ENCODE results near the gene ISY1. TPM values are rescaled to one million over a fixed set of nuclear protein-coding genes. Genes with fewer than 3 reads are reported as not detected.

Gene ISY1
- total and polyA plus RNA-seq, 2 donors (not counting 1 experiment from before 2014, with no cell fraction given), result 26.4 to 49.6 TPM

DNA sequence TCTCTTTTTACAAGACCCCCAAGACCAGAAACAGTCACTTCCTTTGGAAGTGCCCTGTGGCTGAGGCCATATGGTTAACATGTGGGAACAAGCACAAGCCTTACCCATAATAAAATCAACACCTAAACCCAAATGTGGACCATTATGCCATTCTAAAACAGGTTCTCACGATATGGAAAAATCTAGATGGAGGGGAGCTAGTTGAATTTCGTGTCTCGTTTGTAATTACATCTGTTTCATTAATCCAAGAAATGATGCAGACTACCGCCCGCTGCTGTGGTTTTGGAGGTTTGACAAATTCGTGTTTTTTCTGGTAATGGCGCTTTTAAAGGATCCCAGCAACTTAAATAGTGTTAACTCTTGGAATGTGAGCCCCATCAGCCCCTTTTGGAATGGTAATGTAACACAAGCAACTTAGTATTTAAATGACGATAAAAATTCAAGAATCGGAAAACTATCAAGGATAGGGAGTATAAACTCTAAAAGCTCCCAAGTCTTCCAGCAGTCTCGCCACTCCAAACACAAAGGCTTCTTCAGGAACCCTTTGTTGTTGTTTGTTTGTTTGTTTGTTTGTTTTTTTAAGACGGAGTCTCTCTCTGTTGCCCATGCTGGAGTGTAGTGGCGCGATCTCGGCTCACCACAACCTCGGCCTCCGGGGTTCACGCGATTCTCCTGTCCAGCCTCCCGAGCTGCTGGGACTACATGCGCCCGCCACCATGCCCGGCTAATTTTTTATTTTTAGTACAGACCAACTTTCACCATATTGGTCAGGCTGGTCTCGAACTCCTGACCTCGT lies 21.7 kb upstream of the ISY1 start:
- CTCF ChIA-PET, result interaction anchor here (0.9 to 4.9 kb wide), 10 partner anchors 8 to 213 kb away, joined by 3 to 39 read pairs (median 4); partner anchors contain the start of gene COPG1
- peak overlapping the region; percentile 85 for H3K4me2 ChIP-seq (replicated peaks; ENCODE audit: low read depth, low read length, poor library complexity, severe bottlenecking)
- no peaks in the 10 kb centered on the region for H3K9me3 ChIP-seq (ENCODE audit: control extremely low read depth in 1 of 3, control insufficient read depth in 2 of 3, insufficient read depth in 1 of 3, low read length in 2 of 3)
- POLR2A ChIA-PET, result interaction anchor here (0.6 to 3.3 kb wide), 13 partner anchors 20 to 257 kb away, joined by 3 to 28 read pairs (median 4); partner anchors contain the start of genes IFT122, MBD4 and RAB43
- H3K79me2 ChIP-seq (ENCODE audit: control insufficient read depth, insufficient read depth, low read length), result peaks cover 91% of the 10 kb centered on the region
- H3K4me1 Mint-ChIP-seq, result peaks cover 48% of the 10 kb centered on the region
- peak overlapping the region; percentile 88 to 92 for H3K27ac ChIP-seq (ENCODE audit: low read length in 2 of 2)
- no peak for ATAC-seq (ENCODE audit: low read depth)
- H3K27me3 ChIP-seq (replicated peaks in 1 of 4; ENCODE audit: control extremely low read depth in 1 of 4, control insufficient read depth in 3 of 4, insufficient read depth in 4 of 4, low read length in 3 of 4), result no peaks in the 10 kb centered on the region
- peak overlapping the region; percentile 92 for H3K9ac ChIP-seq (ENCODE audit: low read length)
- peak overlapping the region; percentile 92 for H2AFZ ChIP-seq (ENCODE audit: insufficient read depth, low read depth, low read length, poor library complexity, severe bottlenecking)
- H3K27me3 Mint-ChIP-seq, result no peaks in the 10 kb centered on the region
- no peak for TF ChIP-seq EZH2 (IDR thresholded peaks at IDR 0.05; ENCODE audit: borderline replicate concordance, insufficient read depth, low read depth, low read length, poor library complexity, severe bottlenecking)
- TF ChIP-seq, protein P1, sequence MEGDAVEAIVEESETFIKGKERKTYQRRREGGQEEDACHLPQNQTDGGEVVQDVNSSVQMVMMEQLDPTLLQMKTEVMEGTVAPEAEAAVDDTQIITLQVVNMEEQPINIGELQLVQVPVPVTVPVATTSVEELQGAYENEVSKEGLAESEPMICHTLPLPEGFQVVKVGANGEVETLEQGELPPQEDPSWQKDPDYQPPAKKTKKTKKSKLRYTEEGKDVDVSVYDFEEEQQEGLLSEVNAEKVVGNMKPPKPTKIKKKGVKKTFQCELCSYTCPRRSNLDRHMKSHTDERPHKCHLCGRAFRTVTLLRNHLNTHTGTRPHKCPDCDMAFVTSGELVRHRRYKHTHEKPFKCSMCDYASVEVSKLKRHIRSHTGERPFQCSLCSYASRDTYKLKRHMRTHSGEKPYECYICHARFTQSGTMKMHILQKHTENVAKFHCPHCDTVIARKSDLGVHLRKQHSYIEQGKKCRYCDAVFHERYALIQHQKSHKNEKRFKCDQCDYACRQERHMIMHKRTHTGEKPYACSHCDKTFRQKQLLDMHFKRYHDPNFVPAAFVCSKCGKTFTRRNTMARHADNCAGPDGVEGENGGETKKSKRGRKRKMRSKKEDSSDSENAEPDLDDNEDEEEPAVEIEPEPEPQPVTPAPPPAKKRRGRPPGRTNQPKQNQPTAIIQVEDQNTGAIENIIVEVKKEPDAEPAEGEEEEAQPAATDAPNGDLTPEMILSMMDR (IDR thresholded peaks at IDR 0.05), result no peak
- intact Hi-C loops (cut with micrococcal nuclease), result loop anchor here (1.0 to 5.0 kb wide), 4 partner anchors 21 to 455 kb away; partner anchors contain the start of genes ACAD9, ISY1 and RAB7A
- H3K4me3 Mint-ChIP-seq, result peak overlapping the region; percentile 89
- H3K9me3 Mint-ChIP-seq (ENCODE audit: insufficient read depth), result no peaks in the 10 kb centered on the region
- H3K27ac Mint-ChIP-seq, result peak overlapping the region; percentile 99
- peaks cover 43% of the 10 kb centered on the region for H4K20me1 ChIP-seq (ENCODE audit: control insufficient read depth, insufficient read depth, low read length, poor library complexity, severe bottlenecking)
- H3K36me3 ChIP-seq (replicated peaks in 1 of 2; ENCODE audit: control extremely low read depth in 1 of 2, control insufficient read depth in 1 of 2, extremely low read depth in 1 of 2, insufficient read depth in 2 of 2, low read length in 1 of 2), result peaks cover 0 to 15% of the 10 kb centered on the region in 2 experiments
- H3K4me1 ChIP-seq (ENCODE audit: control insufficient read depth in 2 of 2, insufficient read depth in 2 of 2, low read length in 2 of 2), result peaks cover 35 to 55% of the 10 kb centered on the region in 2 donors
- DNase-seq, result peak; percentile 27
- 0% methylated on average over 16 of the region's 24 CpGs for WGBS (ENCODE audit: insufficient coverage)
- H3K4me3 ChIP-seq (ENCODE audit: control extremely low read depth in 1 of 5, extremely low read depth in 1 of 5, insufficient read depth in 1 of 5, low read depth in 2 of 5, low read length in 4 of 5), result peak overlapping the region; percentile 71 to 100 (median 98)

Data from B cell (primary cell).